RWPE1 (cell line): Measurements from ENCODE around the gene PRKRA.
"Not testable (repeated sequence)": the region's sequence is repeated elsewhere in the genome, so short reads cannot be mapped to it uniquely, and the experiment has no call there.

ENCODE experiments used
- CTCF ChIA-PET: fragments of 350-600 bp; sonication (Branson Sonifier 250); formaldehyde crosslinking; extraction: SDS; loops from one replicate; lab custom pipeline; 2021; lab: Yijun Ruan, JAX
- POLR2A ChIA-PET: fragments of 400-600 bp; formaldehyde crosslinking; extraction: SDS; loops from one replicate; lab custom pipeline; 2020; ENCODE audit warnings: antibody characterized with exemption; ENCODE audit not compliant: low non-redundant PET; lab: Yijun Ruan, JAX
- DNase-seq: peaks from one replicate; pipeline ENCODE4 v3.0.0; 2012; ENCODE audit warnings: low spot score
- H3K27ac ChIP-seq: fragments of 450-650 bp; 2 replicates; pipeline ENCODE4 v1.5.1; 2017
- CTCF ChIP-seq: fragments of 450-650 bp; conservative IDR thresholded peaks from 2 replicates; pipeline ENCODE4 v1.5.1; 2017; ENCODE audit warnings: low read depth, mild to moderate bottlenecking

PRKRA gene

GRCh38 chr2:178413472-178414265, 37.3 kb downstream of the PRKRA start:
- CTCF ChIA-PET = interaction anchor here (0.6 to 1.9 kb wide), 14 partner anchors 8 to 423 kb away, joined by 3 to 21 read pairs (median 4); partner anchors contain the start of gene RBM45
- peak; percentile 43 for DNase-seq
- no peak for TF ChIP-seq CTCF
- peak overlapping the region; percentile 94 for H3K27ac ChIP-seq
- POLR2A ChIA-PET = no interaction called here

- CTCF ChIA-PET, POLR2A ChIA-PET, DNase-seq, H3K27ac ChIP-seq: not testable (repeated sequence)
These were observed 38.5 kb downstream of the PRKRA start for GRCh38 chr2:178412453-178412852.

GRCh38 chr2:178412047-178412446, 38.9 kb downstream of the PRKRA start:
- no peak for TF ChIP-seq CTCF
- POLR2A ChIA-PET = no interaction called here
- no peak for DNase-seq
- H3K27ac ChIP-seq = no peak overlapping the region
- CTCF ChIA-PET = no interaction called here

- TF ChIP-seq CTCF = no peak
- POLR2A ChIA-PET = no interaction called here
- CTCF ChIA-PET = no interaction called here
- no peak overlapping the region for H3K27ac ChIP-seq
- no peak for DNase-seq
These were observed 41.7 kb downstream of the PRKRA start for GRCh38 chr2:178409261-178409660.

GRCh38 chr2:178404368-178404767, 46.6 kb downstream of the PRKRA start:
- DNase-seq = no peak
- ChIA-PET POLR2A (no interaction called here), CTCF (interaction anchor here (1.0 to 3.1 kb wide), 2 partner anchors 10 to 24 kb away, joined by 4 to 14 read pairs; no protein-coding TSS in a partner anchor)
- no peak for TF ChIP-seq CTCF
- no peak overlapping the region for H3K27ac ChIP-seq

GRCh38 chr2:178403671-178404306, 47.2 kb downstream of the PRKRA start:
- CTCF ChIA-PET = interaction anchor here (1.0 to 3.1 kb wide), 2 partner anchors 10 to 24 kb away, joined by 4 to 14 read pairs; no protein-coding TSS in a partner anchor
- no peak for TF ChIP-seq CTCF
- POLR2A ChIA-PET = no interaction called here
- DNase-seq = no peak
- H3K27ac ChIP-seq = no peak overlapping the region
